ENCODE results near the gene CNIH3.

The CNIH3 gene

DNA sequence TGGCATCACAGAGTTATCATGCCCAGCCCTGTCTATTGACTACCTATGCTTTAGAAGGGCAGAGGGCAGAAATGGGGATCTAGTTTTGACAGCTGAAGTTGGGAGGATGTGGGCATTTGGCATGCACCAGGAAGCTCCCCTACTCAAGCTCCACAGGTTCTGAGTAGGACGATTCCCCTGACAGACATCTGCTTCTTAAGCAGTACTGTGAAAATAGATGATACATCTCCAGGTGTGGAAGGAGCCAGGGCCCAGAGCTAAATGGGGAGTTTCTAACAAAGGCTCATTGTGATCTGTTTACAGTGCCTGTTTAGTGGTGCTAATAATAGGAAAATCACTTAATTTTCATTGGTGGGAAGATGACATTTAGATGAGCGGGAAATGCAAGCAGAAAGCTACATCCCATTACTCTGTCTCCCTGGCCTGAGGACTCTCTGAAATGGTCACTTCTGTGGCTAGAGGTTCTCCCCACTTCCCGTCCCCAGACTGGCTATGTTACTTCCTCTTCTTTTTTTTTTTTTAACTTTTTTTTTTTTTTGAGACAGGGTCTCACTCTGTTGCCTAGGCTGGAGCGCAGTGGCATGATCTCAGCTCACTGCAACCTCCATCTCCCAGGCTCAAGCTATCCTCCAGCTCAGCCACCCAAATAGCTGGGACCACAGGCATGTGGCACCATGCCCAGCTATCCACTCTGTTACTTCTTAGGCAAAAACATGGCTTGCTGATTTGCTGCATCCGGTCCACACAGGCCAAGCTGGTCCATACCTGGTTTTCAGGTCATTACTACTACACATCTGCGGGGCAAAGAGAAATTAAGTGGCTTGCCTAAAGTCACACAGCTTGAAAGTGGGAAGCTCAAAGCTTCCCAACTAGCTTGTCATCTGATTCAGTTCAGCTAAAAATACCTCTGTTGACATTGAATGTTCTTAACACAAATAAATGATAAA lies 23.2 kb upstream of the CNIH3 start:
- Mint-ChIP-seq H3K27ac (no peak overlapping the region), H3K9me3 (peaks cover 4% of the 10 kb centered on the region), H3K4me3 (no peak overlapping the region), H3K36me3 (ENCODE audit: low read depth) (peaks cover 12% of the 10 kb centered on the region), H3K27me3 (ENCODE audit: low read depth, poor library complexity) (peaks cover 6% of the 10 kb centered on the region), H3K4me1 (no peaks in the 10 kb centered on the region)
- DNase-seq: no peak
- TF ChIP-seq, protein P1, sequence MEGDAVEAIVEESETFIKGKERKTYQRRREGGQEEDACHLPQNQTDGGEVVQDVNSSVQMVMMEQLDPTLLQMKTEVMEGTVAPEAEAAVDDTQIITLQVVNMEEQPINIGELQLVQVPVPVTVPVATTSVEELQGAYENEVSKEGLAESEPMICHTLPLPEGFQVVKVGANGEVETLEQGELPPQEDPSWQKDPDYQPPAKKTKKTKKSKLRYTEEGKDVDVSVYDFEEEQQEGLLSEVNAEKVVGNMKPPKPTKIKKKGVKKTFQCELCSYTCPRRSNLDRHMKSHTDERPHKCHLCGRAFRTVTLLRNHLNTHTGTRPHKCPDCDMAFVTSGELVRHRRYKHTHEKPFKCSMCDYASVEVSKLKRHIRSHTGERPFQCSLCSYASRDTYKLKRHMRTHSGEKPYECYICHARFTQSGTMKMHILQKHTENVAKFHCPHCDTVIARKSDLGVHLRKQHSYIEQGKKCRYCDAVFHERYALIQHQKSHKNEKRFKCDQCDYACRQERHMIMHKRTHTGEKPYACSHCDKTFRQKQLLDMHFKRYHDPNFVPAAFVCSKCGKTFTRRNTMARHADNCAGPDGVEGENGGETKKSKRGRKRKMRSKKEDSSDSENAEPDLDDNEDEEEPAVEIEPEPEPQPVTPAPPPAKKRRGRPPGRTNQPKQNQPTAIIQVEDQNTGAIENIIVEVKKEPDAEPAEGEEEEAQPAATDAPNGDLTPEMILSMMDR (IDR thresholded peaks at IDR 0.05): no peak

DNA sequence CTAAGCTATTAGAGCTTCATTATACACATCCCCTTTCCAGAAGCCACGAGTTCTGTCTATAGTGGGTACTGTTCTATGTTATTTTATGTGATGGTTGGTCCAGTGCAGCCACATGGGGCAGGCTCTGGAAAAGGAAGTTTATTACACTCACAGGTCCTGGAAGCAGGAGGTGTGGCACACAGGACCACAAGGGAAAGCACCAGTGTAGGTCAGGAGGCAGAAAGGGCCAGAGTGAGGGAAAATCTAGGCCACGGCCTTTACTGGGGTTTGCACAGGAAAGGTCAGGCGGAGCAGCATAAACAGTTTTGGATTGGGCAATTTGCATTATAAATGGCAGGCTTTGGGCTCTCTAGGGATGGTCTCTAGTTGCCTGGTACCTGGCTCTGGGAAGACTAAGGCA lies 21.8 kb upstream of the CNIH3 start:
- H3K4me1 Mint-ChIP-seq: no peaks in the 10 kb centered on the region
- peaks cover 4% of the 10 kb centered on the region for H3K9me3 Mint-ChIP-seq
- no peak overlapping the region for H3K27ac Mint-ChIP-seq
- TF ChIP-seq, protein P1 (IDR thresholded peaks at IDR 0.05): no peak
- no peak overlapping the region for H3K4me3 Mint-ChIP-seq
- H3K36me3 Mint-ChIP-seq (ENCODE audit: low read depth): no peaks in the 10 kb centered on the region
- H3K27me3 Mint-ChIP-seq (ENCODE audit: low read depth, poor library complexity): peaks cover 10% of the 10 kb centered on the region
- DNase-seq: no peak

DNA sequence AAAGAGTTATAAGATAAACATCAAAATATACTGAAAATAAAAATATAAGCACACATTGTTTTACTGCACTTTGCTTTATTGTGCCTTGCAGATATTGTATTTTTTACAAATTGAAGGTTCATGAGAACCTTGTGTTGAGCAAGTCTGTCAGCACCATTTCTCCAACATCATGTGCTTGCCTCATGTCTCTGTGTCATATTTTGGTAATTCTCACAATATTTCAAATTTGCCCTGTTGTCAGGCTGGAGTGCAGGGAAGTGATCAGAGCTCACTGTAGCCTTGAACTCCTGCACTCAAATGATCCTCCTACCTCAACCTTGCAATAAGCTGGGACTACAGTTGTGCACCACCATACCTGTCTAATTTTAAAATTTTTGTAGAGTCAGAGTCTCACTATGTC lies 21.3 kb upstream of the CNIH3 start:
- no peak overlapping the region for H3K4me3 Mint-ChIP-seq
- no peaks in the 10 kb centered on the region for H3K36me3 Mint-ChIP-seq (ENCODE audit: low read depth)
- H3K27me3 Mint-ChIP-seq (ENCODE audit: low read depth, poor library complexity): peaks cover 10% of the 10 kb centered on the region
- peaks cover 4% of the 10 kb centered on the region for H3K9me3 Mint-ChIP-seq
- H3K27ac Mint-ChIP-seq: no peak overlapping the region
- no peaks in the 10 kb centered on the region for H3K4me1 Mint-ChIP-seq
- TF ChIP-seq, protein P1 (IDR thresholded peaks at IDR 0.05): no peak
- no peak for DNase-seq

DNA sequence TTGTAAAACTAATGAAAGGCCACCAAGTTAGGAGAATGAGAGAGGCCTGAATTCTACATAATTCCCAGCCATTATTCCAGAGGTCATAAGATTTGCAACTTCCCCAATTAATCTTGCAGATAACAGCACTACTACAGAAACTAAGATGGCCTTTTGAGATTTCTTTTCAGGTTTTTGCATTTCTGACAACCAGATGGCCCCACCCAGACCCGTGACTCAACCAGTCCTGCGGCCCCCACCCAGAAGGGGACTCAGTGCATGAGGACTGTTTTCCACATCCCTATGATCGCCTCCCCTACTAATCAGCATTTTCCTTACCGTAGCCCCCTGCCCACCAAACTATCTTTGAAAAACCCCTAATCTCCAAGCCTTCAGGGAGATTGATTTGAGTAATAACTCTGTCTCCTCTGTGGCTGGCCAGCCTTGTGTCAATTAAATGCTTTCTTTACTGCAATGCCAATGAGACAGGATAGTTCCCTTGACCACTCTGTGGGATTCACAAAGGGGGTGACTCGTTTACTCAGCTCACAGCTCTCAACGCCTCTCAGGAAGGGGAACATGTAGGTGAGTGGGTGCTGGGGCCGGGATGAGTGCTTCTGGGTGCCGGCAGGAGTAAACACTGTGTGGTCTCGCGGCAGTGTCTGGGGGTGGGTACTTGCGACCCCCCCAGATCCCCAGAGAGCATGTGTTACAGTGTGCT lies 10.5 kb upstream of the CNIH3 start:
- TF ChIP-seq, protein P1 (IDR thresholded peaks at IDR 0.05): no peak
- peaks cover 3% of the 10 kb centered on the region for H3K27me3 Mint-ChIP-seq (ENCODE audit: low read depth, poor library complexity)
- H3K9me3 Mint-ChIP-seq: peaks cover 37% of the 10 kb centered on the region
- no peak overlapping the region for H3K27ac Mint-ChIP-seq
- no peak for DNase-seq
- peaks cover 8% of the 10 kb centered on the region for H3K36me3 Mint-ChIP-seq (ENCODE audit: low read depth)
- H3K4me1 Mint-ChIP-seq: no peaks in the 10 kb centered on the region
- no peak overlapping the region for H3K4me3 Mint-ChIP-seq

DNA sequence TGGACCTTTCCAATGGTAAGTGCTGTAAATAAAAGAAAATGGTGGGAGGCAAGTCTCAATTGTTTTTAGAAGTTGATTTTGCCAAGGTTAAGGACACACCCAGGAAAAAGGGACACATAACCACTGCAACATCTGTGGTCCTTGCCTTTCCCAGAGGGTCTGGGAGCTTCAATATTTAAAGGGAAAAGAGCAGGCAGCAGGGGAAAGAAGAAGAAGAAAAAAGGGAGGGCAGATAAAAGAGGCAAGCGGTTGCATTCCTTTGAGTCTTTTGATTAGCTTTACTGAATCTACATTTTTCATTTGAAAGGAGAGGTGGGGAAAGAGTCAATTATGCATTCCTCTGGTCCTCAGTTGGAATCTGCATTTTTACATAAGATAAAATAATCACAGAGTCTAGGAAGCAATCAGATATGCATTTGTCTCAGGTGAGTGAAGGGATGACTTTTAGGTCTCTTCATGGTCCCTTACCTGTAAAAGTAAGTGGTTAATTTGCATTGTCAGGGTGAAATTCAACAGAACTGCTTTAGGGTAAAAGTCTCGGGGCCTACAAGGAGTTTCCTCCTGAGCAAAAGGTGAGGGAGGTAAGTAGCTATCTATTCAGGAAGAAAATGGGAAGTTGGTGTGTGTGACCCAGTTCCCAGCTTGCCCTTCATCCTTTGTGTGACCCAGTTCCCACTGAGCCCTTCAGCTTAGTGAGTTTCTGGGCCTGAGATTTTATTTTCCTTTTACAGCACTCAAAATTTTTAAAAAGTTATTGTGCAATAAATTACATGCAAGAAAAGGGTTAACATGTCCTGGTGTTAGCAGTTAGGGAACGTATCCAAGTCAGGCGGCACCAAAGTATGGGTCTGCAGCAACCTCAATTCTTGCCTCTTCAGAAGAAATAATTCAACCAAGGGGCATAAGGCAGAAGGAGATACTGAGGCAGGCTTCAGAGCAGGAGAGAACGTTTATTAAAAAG lies 8.6 kb upstream of the CNIH3 start:
- TF ChIP-seq, protein P1 (IDR thresholded peaks at IDR 0.05): no peak
- DNase-seq: no peak
- Mint-ChIP-seq H3K9me3 (peaks cover 37% of the 10 kb centered on the region), H3K27ac (no peak overlapping the region), H3K36me3 (ENCODE audit: low read depth) (peaks cover 8% of the 10 kb centered on the region), H3K4me3 (no peak overlapping the region), H3K27me3 (ENCODE audit: low read depth, poor library complexity) (peaks cover 3% of the 10 kb centered on the region), H3K4me1 (no peaks in the 10 kb centered on the region)

Measured in nephron progenitor cell (in vitro differentiated cells).